Panc1 (cell line): Measurements from ENCODE around the gene CHRM2.

ENCODE experiments used
- POLR2AphosphoS5 ChIP-seq: IDR thresholded peaks from 2 replicates; pipeline ENCODE4 v1.6.1; 2012; ENCODE audit warnings: mild to moderate bottlenecking, low read depth, low read length, moderate library complexity
- REST ChIP-seq, 2 experiments: IDR thresholded peaks; 2 replicates each; pipeline ENCODE4 v1.6.1; 2011 to 2012; ENCODE audit warnings: low read depth in 2 of 2, control low read depth in 1 of 2, low read length in 1 of 2, mild to moderate bottlenecking in 1 of 2, moderate library complexity in 1 of 2; ENCODE audit not compliant: insufficient read depth in 1 of 2
- TF ChIP-seq, protein P1 (sequence below): fragments of 450-650 bp; IDR thresholded peaks from 2 replicates; pipeline ENCODE4 v1.5.1; 2017; ENCODE audit warnings: mild to moderate bottlenecking

DNA sequence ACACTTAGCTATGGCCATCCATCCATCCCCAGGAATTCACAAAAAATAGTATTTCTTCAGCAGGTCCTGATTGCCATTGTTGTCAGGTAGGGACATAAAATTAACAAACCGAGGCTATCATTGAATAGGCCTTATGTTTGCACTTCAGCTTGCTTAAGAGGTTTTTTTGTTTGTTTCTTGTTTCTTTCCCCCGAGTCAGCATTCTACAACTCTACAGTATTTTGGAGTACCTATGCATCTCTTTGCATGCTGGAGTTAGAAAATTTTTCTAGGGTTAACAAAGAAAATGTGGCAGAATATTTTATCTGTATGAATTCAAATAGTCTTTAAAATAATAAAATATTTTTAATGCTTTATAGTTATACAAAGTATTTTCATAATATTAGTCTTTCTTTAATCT is 26.3 kb downstream of the CHRM2 start:
- TF ChIP-seq, protein P1, sequence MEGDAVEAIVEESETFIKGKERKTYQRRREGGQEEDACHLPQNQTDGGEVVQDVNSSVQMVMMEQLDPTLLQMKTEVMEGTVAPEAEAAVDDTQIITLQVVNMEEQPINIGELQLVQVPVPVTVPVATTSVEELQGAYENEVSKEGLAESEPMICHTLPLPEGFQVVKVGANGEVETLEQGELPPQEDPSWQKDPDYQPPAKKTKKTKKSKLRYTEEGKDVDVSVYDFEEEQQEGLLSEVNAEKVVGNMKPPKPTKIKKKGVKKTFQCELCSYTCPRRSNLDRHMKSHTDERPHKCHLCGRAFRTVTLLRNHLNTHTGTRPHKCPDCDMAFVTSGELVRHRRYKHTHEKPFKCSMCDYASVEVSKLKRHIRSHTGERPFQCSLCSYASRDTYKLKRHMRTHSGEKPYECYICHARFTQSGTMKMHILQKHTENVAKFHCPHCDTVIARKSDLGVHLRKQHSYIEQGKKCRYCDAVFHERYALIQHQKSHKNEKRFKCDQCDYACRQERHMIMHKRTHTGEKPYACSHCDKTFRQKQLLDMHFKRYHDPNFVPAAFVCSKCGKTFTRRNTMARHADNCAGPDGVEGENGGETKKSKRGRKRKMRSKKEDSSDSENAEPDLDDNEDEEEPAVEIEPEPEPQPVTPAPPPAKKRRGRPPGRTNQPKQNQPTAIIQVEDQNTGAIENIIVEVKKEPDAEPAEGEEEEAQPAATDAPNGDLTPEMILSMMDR = no peak
- TF ChIP-seq REST (IDR thresholded peaks at IDR 0.05; ENCODE audit: insufficient read depth in 1 of 2, low read depth in 2 of 2, low read length in 1 of 2) (no peak), POLR2AphosphoS5 (no peak)
